Measurements from ENCODE around the gene RPTOR.
A peak's percentile ranks its signal among the peaks of the same experiment; 100 is the strongest.

Gene RPTOR

GRCh38 chr17:80882926-80883685, 338.5 kb downstream of the RPTOR start:
- no peak overlapping the region for H3K4me3 Mint-ChIP-seq
- peaks cover 25% of the 10 kb centered on the region for H3K4me1 Mint-ChIP-seq
- no peaks in the 10 kb centered on the region for H3K9me3 Mint-ChIP-seq
- no peak for ATAC-seq
- no peaks in the 10 kb centered on the region for H3K27me3 Mint-ChIP-seq
- H3K27ac Mint-ChIP-seq, result no peak overlapping the region
- no peak for DNase-seq
- peaks cover 46% of the 10 kb centered on the region for H3K36me3 Mint-ChIP-seq (ENCODE audit: low read depth)

GRCh38 chr17:80883831-80884735, 339.4 kb downstream of the RPTOR start:
- Mint-ChIP-seq H3K9me3 (no peaks in the 10 kb centered on the region), H3K27ac (no peak overlapping the region), H3K4me1 (peaks cover 21% of the 10 kb centered on the region), H3K27me3 (no peaks in the 10 kb centered on the region), H3K36me3 (ENCODE audit: low read depth) (peaks cover 50% of the 10 kb centered on the region), H3K4me3 (no peak overlapping the region)
- ATAC-seq, result no peak
- DNase-seq, result no peak

DNA sequence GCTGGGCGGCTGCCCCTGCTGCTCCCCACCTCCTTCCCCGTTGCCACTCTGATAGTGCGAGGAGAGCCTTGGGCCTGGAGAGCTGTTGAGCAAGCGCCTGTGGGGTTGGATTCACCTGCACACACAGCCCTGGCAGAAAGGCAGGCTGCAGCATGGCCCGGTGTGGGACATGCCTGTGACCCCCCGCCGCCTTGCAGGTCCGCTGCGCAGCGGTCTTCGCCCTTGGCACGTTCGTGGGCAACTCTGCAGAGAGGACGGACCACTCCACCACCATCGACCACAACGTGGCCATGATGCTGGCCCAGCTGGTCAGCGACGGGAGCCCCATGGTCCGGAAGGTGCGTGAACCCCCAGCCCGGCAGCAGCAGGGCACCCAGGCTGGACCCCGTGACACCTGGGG, 340.2 kb downstream of the RPTOR start:
- Mint-ChIP-seq H3K9me3 (no peaks in the 10 kb centered on the region), H3K27me3 (no peaks in the 10 kb centered on the region), H3K36me3 (ENCODE audit: low read depth) (peaks cover 53% of the 10 kb centered on the region), H3K27ac (no peak overlapping the region), H3K4me3 (no peak overlapping the region), H3K4me1 (peaks cover 20% of the 10 kb centered on the region)
- DNase-seq (no peak), ATAC-seq (no peak)

- H3K4me3 Mint-ChIP-seq, result no peak overlapping the region
- ATAC-seq (no peak), DNase-seq (no peak)
- H3K27me3 Mint-ChIP-seq, result no peaks in the 10 kb centered on the region
- H3K4me1 Mint-ChIP-seq, result peaks cover 22% of the 10 kb centered on the region
- H3K27ac Mint-ChIP-seq, result no peak overlapping the region
- H3K36me3 Mint-ChIP-seq (ENCODE audit: low read depth), result peaks cover 50% of the 10 kb centered on the region
- no peaks in the 10 kb centered on the region for H3K9me3 Mint-ChIP-seq
Observed at GRCh38 chr17:80885947-80886582, 341.4 kb downstream of the RPTOR start.

- Mint-ChIP-seq H3K27me3 (no peaks in the 10 kb centered on the region), H3K4me1 (peaks cover 30% of the 10 kb centered on the region), H3K36me3 (ENCODE audit: low read depth) (peaks cover 45% of the 10 kb centered on the region), H3K27ac (no peak overlapping the region), H3K9me3 (no peaks in the 10 kb centered on the region), H3K4me3 (no peak overlapping the region)
- DNase-seq, result no peak
- no peak for ATAC-seq
Observed at GRCh38 chr17:80886641-80887573, 342.3 kb downstream of the RPTOR start.

DNA sequence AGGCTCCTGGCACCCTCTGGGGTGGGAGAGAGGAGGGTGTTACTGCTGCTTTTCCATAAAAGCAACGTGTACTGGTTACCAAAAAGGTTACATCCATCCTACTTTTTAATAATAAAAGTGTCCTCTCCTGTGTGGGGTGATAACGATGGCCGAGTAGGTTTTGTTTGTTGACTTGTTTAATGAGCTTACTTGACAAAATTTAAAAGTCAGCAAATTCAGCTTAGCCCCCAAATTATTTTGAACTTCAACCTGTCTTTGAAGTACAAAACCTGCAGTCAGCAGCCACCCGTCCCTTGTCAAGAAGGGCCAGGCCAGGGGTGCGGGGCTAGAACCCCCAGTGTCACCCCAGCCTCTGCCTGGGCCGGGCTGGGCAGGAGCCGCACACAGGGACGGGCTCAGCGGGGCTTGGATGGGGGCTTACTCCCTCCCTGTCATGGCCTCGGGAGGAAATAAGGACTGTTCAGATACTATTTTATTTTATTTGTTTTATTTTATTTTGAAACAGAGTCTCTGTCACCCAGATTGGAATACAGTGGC, 343.1 kb downstream of the RPTOR start:
- peaks cover 38% of the 10 kb centered on the region for H3K4me1 Mint-ChIP-seq
- H3K36me3 Mint-ChIP-seq (ENCODE audit: low read depth), result peaks cover 45% of the 10 kb centered on the region
- H3K4me3 Mint-ChIP-seq, result no peak overlapping the region
- no peaks in the 10 kb centered on the region for H3K27me3 Mint-ChIP-seq
- no peak overlapping the region for H3K27ac Mint-ChIP-seq
- no peaks in the 10 kb centered on the region for H3K9me3 Mint-ChIP-seq
- DNase-seq (no peak), ATAC-seq (no peak)

DNA sequence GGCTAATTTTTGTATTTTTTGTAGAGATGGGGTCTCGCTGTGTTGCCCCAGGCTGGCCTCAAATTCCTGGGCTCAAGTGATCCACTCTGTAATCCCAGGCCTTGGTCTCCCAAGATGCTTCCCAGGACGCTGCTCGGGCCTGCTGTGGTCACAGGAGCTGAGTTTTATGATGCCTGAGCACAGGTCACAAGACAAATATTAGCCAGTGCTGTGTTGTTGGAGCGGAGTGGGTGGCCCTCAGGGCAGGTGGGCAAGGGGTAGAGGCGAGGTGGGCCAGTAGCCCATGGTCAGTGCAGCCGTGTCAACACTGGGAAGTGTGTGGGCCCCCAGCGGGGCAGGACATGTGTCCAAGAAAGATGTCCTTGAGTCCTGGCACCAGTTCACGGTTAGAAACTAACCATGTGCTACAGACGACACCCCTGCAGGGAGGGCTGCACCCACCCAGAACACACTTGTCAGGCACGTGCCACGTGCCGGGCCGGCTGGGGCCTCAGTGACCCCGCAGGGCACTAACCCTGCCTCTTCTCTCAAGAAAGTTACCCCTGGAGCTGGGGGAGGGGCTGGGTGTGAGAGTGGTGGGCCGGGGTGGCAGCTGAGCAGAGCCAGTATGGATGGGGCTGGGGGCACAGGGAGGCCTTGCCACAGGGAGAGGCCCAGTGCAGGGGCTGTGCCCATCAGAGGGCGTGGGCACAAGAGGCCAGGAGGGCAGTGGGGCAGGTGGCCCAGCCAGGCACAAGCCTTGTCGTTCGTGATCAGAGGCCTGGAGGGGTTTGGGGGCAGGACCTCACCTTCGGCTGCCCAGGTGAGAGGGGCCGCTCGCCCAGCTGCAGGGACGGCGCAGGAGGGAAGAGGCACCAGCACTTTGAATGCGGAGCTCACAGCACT, 343.9 kb downstream of the RPTOR start:
- no peaks in the 10 kb centered on the region for H3K27me3 Mint-ChIP-seq
- H3K36me3 Mint-ChIP-seq (ENCODE audit: low read depth), result peaks cover 49% of the 10 kb centered on the region
- peak overlapping the region; percentile 86 for H3K27ac Mint-ChIP-seq
- peaks cover 46% of the 10 kb centered on the region for H3K4me1 Mint-ChIP-seq
- peak overlapping the region; percentile 49 for H3K4me3 Mint-ChIP-seq
- DNase-seq (no peak), ATAC-seq (no peak)
- H3K9me3 Mint-ChIP-seq, result no peaks in the 10 kb centered on the region

DNA sequence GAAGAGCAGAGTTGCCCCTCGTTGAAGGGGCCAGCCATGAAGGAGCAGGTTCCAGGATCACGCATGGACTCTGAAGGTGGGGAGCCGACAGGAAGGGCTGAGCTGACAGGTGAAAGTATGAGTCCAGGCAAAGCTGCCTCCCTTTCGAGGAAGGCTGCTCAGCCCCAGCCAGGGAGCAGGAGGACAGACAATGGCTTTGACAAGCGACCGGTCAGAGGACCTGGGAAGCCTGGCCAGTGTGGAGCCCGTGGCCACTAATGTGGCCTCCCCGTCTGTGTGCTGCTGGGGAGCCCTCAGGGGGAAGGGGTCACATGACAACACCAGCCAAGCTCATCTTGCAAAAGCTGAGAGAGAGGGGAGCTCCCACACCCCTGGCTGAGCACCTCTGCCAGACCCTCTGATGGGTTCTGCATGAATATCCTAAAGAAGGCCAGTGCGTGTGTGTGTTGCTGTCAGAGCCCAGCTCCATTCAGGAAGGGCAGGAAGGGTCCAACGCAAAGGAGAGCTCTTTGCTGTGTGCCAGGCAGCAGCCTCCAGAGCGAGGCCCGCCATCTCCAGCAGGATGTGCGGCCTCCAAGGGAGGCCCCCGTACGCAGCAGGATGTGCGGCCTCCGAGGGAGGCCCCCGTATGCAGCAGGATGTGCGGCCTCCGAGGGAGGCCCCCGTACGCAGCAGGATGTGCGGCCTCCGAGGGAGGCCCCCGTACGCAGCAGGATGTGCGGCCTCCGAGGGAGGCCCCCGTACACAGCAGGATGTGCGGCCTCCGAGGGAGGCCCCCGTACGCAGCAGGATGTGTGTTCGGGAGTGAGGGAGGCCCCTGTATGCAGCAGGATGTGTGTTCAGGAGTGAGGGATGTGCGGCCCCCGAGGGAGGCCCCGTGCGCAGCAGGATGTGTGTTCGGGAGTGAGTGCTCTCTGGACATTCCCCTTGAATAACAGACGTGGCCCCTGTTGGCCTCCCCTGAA, 344.9 kb downstream of the RPTOR start:
- Mint-ChIP-seq H3K27ac (peak overlapping the region; percentile 99), H3K4me3 (peak overlapping the region; percentile 78), H3K27me3 (no peaks in the 10 kb centered on the region), H3K9me3 (no peaks in the 10 kb centered on the region), H3K4me1 (peaks cover 55% of the 10 kb centered on the region), H3K36me3 (ENCODE audit: low read depth) (peaks cover 56% of the 10 kb centered on the region)
- no peak for DNase-seq
- ATAC-seq, result no peak

DNA sequence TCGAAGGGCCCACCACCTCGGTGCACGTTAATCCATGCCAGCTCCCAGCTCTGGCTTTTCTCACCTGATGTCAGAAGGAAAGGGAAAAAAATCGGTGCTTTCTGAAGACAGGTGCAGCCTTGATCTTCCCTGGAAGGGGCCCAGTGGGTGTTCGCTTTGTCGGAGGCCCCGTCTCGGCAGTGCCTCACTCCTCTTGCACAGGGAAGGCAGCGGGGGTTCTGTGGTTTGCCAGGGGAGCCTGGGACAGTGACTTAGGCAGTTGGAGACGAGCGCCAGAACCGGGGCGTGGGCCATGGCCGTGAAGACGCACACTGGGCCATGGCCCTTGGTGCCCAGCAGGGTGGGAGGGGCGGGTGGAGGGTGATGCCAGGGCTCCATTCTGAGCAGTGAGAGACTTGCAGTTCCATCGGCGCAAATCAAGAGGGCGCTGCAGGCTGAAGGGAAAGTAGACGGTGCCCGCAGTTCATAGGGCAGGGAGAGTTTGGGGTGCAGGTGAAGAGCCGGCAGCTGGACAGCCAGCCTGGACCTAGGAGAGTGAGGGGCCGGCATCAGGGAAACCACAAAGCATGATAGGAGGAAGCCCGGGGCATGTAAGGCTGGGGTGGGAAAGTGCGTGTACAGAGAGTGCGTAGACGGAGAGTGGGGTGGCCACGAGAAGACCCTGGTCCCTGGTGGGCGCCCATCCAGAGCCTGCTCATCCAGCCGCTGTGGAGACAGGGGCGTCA, 345.7 kb downstream of the RPTOR start:
- Mint-ChIP-seq H3K27ac (peak overlapping the region; percentile 99), H3K27me3 (no peaks in the 10 kb centered on the region), H3K4me1 (peaks cover 62% of the 10 kb centered on the region), H3K36me3 (ENCODE audit: low read depth) (peaks cover 58% of the 10 kb centered on the region), H3K9me3 (no peaks in the 10 kb centered on the region), H3K4me3 (peak overlapping the region; percentile 78)
- ATAC-seq, result no peak
- DNase-seq, result no peak

GRCh38 chr17:80890921-80891396, 346.3 kb downstream of the RPTOR start:
- H3K36me3 Mint-ChIP-seq (ENCODE audit: low read depth), result peaks cover 58% of the 10 kb centered on the region
- ATAC-seq (no peak), DNase-seq (no peak)
- H3K9me3 Mint-ChIP-seq, result no peaks in the 10 kb centered on the region
- peak overlapping the region; percentile 99 for H3K27ac Mint-ChIP-seq
- H3K4me1 Mint-ChIP-seq, result peaks cover 68% of the 10 kb centered on the region
- no peaks in the 10 kb centered on the region for H3K27me3 Mint-ChIP-seq
- H3K4me3 Mint-ChIP-seq, result peak overlapping the region; percentile 78

GRCh38 chr17:80891397-80892018, 346.9 kb downstream of the RPTOR start:
- Mint-ChIP-seq H3K36me3 (ENCODE audit: low read depth) (peaks cover 57% of the 10 kb centered on the region), H3K9me3 (no peaks in the 10 kb centered on the region), H3K4me3 (peak overlapping the region; percentile 78), H3K4me1 (peaks cover 71% of the 10 kb centered on the region), H3K27me3 (no peaks in the 10 kb centered on the region), H3K27ac (peak overlapping the region; percentile 99)
- ATAC-seq (peak; percentile 73), DNase-seq (peak; percentile 70)
